NCI-H2081 treated with DMSO at 0.1 percent for 48 hours (cell line): ENCODE measurements around the gene GNAT1.

Source experiments
- DNase-seq: peaks from one replicate; lab custom pipeline; 2025; lab: John Stamatoyannopoulos, UW

GNAT1 gene

GRCh38 chr3:50163572-50164455, 27.6 kb upstream of the GNAT1 start:
- DNase-seq, result no peak

GRCh38 chr3:50164481-50164880, 26.9 kb upstream of the GNAT1 start:
- DNase-seq, result no peak

- DNase-seq, result no peak
Measured at GRCh38 chr3:50164984-50165909, 26.2 kb upstream of the GNAT1 start.

- no peak for DNase-seq
Measured at GRCh38 chr3:50165910-50166538, 25.4 kb upstream of the GNAT1 start.

- DNase-seq, result no peak
Measured at GRCh38 chr3:50166620-50167019, 24.8 kb upstream of the GNAT1 start.

GRCh38 chr3:50167069-50167840, 24.2 kb upstream of the GNAT1 start:
- no peak for DNase-seq

- no peak for DNase-seq
Measured at GRCh38 chr3:50167841-50168209, 23.6 kb upstream of the GNAT1 start.

GRCh38 chr3:50168388-50168787, 23.0 kb upstream of the GNAT1 start:
- DNase-seq, result no peak

GRCh38 chr3:50168791-50169190, 22.6 kb upstream of the GNAT1 start:
- no peak for DNase-seq

GRCh38 chr3:50169232-50169832, 22.1 kb upstream of the GNAT1 start:
- DNase-seq, result no peak

GRCh38 chr3:50169858-50170257, 21.6 kb upstream of the GNAT1 start:
- DNase-seq, result no peak

GRCh38 chr3:50170689-50171088, 20.7 kb upstream of the GNAT1 start:
- no peak for DNase-seq

GRCh38 chr3:50171540-50172301, 19.7 kb upstream of the GNAT1 start:
- DNase-seq, result no peak

- DNase-seq, result no peak
Measured at GRCh38 chr3:50172626-50173220, 18.7 kb upstream of the GNAT1 start.

- no peak for DNase-seq
Measured at GRCh38 chr3:50173685-50174516, 17.5 kb upstream of the GNAT1 start.

GRCh38 chr3:50174517-50174895, 16.9 kb upstream of the GNAT1 start:
- DNase-seq, result no peak

- DNase-seq, result no peak
Measured at GRCh38 chr3:50174947-50175524, 16.4 kb upstream of the GNAT1 start.

GRCh38 chr3:50177346-50177745, 14.1 kb upstream of the GNAT1 start:
- no peak for DNase-seq

- no peak for DNase-seq
Measured at GRCh38 chr3:50179710-50180109, 11.7 kb upstream of the GNAT1 start.
